GM06990 (cell line): Measurements from ENCODE around the gene TBC1D9.
A peak's percentile ranks its signal among the peaks of the same experiment; 100 is the strongest.

Source experiments
- DNase-seq: peaks from one replicate; pipeline ENCODE4 v3.0.0-alpha.2; 2011; ENCODE audit not compliant: insufficient read length; ENCODE audit errors: extremely low read depth
- H3K27me3 ChIP-seq: replicated peaks from 2 replicates; pipeline ENCODE4 v1.6.0; 2011; ENCODE audit warnings: low read length; ENCODE audit not compliant: control insufficient read depth, insufficient read depth
- H3K36me3 ChIP-seq: 2 replicates; pipeline ENCODE4 v1.5.1; 2011; ENCODE audit warnings: low read length; ENCODE audit not compliant: control insufficient read depth, insufficient read depth
- H3K4me3 ChIP-seq: replicated peaks from 2 replicates; pipeline ENCODE4 v1.5.1; 2011; ENCODE audit warnings: low read depth, mild to moderate bottlenecking, control low read depth, low read length
- CTCF ChIP-seq: IDR thresholded peaks from 2 replicates; pipeline ENCODE4 v1.5.1; 2011; ENCODE audit warnings: low read length, control low read depth, mild to moderate bottlenecking, inconsistent platforms; ENCODE audit not compliant: insufficient read depth, poor library complexity, severe bottlenecking

TBC1D9 gene

GRCh38 chr4:140707325-140707724 is 48.9 kb downstream of the TBC1D9 start:
- DNase-seq = peak; percentile 16
- Histone ChIP-seq H3K4me3 (no peak overlapping the region), H3K27me3 (no peaks in the 10 kb centered on the region), H3K36me3 (no peaks in the 10 kb centered on the region)
- TF ChIP-seq CTCF = no peak

- TF ChIP-seq CTCF = no peak
- no peaks in the 10 kb centered on the region for H3K27me3 ChIP-seq
- no peak for DNase-seq
- no peak overlapping the region for H3K4me3 ChIP-seq
- no peaks in the 10 kb centered on the region for H3K36me3 ChIP-seq
Measured at GRCh38 chr4:140706665-140707064, 49.5 kb downstream of the TBC1D9 start.

GRCh38 chr4:140706276-140706625 is 49.9 kb downstream of the TBC1D9 start:
- no peak for DNase-seq
- no peak for TF ChIP-seq CTCF
- no peaks in the 10 kb centered on the region for H3K36me3 ChIP-seq

GRCh38 chr4:140705625-140706275 is 50.4 kb downstream of the TBC1D9 start:
- no peak for DNase-seq
- TF ChIP-seq CTCF = no peak
- Histone ChIP-seq H3K36me3 (no peaks in the 10 kb centered on the region), H3K4me3 (no peak overlapping the region), H3K27me3 (no peaks in the 10 kb centered on the region)

More at GRCh38 chr4:140706276-140706625, 49.9 kb downstream of the TBC1D9 start:
- Histone ChIP-seq H3K27me3 (no peaks in the 10 kb centered on the region), H3K4me3 (no peak overlapping the region)

- Histone ChIP-seq H3K36me3 (no peaks in the 10 kb centered on the region), H3K27me3 (no peaks in the 10 kb centered on the region), H3K4me3 (no peak overlapping the region)
- no peak for TF ChIP-seq CTCF
- DNase-seq = peak; percentile 17
Measured at GRCh38 chr4:140704964-140705363, 51.2 kb downstream of the TBC1D9 start.
